ENCODE data around the gene ACSL1. TPM values are rescaled to one million over a fixed set of nuclear protein-coding genes. Genes with fewer than 3 reads are reported as not detected.
A peak's percentile ranks its signal among the peaks of the same experiment; 100 is the strongest.
"Not testable (repeated sequence)": the region's sequence is repeated elsewhere in the genome, so short reads cannot be mapped to it uniquely, and the experiment has no call there.

ACSL1 gene
- total RNA-seq, 1 donor from 2014 or later = 477 TPM

DNA sequence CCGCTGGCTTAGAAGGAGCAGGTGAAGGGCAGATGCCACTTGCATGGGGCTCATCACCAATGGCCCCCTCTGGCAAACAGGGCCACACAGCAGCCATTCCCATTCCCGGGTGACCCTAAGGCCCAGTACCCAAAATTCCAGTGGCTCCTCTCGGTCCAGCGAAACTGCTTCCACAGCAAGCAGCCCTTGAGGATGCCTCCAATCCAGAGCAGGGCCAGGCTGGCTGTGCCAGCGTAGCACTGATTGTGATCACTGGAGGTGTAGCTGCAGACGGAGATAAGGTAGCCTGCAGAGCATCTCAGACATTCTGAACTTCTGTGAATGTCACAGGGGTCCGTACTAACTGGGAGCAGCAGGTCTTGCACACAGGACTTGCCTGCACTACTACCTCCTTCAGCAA lies 27.3 kb downstream of the ACSL1 start:
- ATAC-seq (no peak), DNase-seq (no peak)
- intact Hi-C loops (cut with micrococcal nuclease) = no loop called here

DNA sequence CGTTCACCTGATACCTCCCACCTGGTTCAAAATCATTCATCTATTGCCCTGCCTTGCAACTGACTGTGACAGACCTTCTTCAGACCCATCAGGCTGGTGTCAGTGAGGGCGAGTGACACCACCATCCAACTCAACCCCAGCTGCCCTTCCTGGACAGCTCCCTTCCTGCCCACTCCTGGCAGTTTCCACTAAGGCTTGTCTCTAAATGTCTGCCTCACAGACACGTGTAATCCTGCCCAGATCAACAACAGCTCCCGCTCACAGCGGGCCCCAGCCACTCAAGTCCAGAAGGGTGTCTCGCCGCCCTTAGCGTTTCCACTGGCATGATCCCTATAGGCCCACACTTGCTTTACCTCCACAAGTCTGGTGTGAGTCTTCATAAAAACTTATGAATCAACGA lies 28.9 kb downstream of the ACSL1 start:
- DNase-seq (no peak), ATAC-seq (peak; percentile 31)
- intact Hi-C loops (cut with micrococcal nuclease) = no loop called here

DNA sequence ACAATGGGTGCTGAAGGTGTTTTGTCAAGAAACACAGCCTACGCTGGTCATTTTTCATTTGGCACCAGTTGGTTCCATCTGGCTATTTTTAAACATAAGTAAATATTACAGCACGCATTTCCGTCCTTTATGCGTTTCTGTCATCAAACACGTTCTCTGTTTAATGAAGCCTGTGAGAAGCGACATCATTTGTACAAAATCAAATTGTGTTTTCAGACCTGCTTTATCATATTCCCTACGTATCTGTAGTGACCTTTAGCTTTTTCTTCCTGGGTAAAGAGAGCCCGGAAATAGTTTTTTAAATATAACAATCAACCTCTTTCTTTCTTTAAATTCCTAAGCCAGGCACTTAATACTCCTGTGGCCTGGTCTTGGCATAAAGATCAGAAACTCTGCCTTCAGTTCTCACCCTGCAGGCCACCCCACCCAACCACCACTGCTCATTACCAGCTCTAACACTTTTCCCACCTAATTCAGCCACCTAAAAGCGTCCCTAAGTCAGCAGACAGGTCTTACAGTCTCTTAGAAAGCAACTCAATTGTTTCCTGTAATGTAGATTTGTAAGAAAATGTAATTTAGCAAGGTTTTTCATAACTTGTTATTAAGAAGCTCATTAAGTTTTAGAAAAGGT lies 30.4 kb downstream of the ACSL1 start:
- ATAC-seq (no peak), DNase-seq (no peak)
- intact Hi-C loops (cut with micrococcal nuclease) = no loop called here

DNA sequence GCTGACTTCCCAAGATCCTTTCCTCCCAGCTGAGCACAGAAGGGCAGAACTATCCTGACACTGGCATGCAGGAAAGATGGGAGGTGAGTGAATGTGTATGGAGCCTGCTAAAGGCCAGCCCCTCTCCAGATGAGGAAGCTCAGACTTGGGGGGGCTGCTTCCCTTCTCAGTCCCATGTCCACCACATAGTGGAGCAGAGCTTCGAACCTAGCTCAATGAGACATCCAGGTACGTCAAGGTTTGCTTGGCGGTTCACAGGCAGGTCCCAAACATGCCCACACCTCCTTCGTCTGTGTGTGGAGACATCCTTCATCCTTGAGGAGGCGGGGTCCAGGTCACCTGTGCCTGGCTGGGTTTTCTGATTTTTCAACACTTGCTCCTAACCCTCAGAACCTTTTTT lies 31.3 kb downstream of the ACSL1 start:
- no peak for DNase-seq
- intact Hi-C loops (cut with micrococcal nuclease) = no loop called here
- no peak for ATAC-seq

DNA sequence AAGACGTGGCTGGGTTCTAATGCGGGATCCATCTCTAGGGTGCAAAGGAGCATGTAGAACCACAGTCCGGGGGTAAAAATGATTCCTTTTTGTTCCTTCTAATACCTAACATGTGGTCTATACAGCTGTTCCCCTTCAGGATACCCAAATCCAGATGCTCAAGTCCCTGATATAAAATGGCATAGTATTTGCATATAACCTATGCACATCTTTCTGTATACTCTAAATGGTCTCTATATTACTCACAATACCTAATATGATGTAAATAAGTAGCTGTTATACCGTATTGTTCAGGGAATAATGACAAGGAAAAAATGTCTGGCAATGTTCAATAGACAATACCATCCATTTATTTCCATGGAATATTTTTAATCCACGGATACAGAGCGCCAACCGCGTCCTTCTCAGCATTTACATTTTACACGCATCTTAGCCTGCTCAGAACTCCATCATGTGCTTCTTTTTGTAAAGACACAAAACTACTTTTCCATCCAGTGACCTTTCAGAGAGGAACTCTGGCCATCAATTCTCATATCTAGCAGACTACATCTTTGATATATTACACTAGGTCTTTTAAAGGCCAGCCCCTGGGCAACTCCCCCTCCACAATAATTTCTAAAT lies 31.9 kb downstream of the ACSL1 start:
- DNase-seq = no peak
- intact Hi-C loops (cut with micrococcal nuclease) = no loop called here
- no peak for ATAC-seq

DNA sequence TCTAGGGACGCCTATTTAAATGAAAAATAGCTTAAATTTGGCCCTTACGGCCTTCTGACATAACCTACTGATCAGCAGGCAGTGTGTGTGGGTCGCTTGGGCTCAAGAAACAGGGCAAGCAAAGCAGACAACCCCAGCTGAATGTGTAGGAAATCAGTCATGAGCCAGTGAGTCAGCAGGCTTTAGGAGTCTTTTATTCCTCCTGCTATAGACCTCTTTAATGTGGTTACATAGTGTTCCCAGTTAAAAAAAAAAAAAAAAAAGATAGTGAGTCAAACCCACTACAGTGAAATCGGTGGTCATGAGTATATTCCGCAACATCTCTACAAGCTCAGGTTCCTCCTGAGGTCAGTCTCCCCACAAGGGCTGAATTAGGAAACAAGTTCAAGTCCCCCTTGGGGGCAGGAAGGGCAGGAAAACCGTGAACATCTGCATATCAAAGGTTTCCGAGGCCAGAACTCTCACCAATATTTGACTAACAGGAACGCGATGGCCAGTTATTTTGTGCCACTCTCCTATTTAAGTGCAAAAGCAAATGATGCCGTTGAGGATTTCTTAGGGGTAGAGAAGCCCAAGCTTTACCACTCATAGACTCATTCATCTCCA lies 32.7 kb downstream of the ACSL1 start:
- ATAC-seq (peak; percentile 55), DNase-seq (no peak)
- intact Hi-C loops (cut with micrococcal nuclease) = no loop called here

DNA sequence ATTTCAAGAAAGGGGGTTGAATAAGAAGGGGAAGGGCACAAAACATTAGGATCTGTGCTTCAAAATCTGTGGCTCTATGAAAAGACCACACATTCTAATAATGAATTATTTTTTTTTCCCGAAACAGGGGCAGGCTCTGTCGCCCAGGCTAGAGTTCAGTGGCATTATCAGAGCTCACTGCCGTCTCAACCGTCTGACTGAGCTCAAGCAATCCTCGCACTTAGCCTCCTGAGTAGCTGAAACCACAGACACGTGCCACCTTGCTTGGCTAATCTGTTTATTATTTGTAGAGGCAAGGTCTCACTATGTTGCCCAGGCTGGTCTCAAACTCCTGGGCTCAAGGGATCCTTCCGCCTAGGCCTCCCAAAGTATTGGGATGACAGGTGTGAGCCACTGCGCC lies 33.4 kb downstream of the ACSL1 start:
- intact Hi-C loops (cut with micrococcal nuclease) = no loop called here
- DNase-seq = no peak
- ATAC-seq = peak; percentile 12

DNA sequence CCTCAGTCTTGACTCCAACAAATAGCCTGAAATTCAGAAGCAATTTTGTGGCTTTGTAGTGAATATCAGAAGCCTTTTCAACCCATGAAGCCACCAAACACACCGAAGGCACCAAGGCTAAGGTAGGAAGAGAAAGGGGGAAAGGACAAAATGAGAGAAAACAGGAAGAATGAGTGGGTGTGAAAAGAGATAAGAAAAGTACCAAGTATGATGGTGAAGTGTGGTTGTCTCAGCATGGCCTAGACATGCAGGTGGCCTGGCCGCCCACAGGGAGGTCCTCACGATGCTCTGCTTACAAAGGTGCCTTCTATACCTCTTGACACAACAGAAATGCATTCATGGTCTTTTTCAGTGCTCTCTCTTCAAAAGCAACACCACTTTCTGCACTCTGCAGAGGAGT lies 34.9 kb downstream of the ACSL1 start:
- no peak for DNase-seq
- intact Hi-C loops (cut with micrococcal nuclease) = no loop called here
- ATAC-seq = no peak

DNA sequence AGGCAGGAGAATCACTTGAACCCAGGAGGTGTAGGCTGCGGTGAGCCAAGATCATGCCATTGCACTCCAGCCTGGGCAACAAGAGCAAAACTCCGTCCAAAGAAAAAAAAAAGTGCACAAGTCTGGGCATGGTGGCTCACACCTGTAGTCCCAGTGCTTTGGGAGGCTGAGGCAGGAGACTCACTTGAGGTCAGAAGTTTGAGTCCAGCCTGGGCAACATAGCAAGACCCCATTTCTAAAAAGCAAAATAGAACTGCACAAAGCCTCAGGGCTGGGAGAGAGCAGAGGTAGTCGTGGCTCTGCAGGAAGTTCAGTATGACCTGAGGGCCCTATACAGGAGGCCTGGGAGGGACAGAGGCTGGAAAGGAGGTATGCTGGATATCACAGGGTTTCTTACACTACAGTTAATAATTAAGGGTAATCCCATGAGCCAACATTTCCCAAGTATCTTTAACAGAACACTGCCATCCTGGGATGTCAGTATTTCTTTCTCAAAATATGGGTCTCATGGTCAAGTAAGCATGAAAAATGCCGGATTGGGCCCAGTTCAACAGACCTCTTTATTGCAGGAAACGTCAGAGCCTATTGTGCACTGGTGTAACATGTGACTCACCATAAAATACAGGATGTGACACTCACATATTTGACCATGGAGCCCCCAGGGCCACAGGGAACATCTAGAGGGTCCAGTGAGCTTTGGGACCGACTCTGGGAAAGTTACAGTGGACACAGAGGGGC lies 37.8 kb downstream of the ACSL1 start:
- no peak for DNase-seq
- no peak for ATAC-seq

DNA sequence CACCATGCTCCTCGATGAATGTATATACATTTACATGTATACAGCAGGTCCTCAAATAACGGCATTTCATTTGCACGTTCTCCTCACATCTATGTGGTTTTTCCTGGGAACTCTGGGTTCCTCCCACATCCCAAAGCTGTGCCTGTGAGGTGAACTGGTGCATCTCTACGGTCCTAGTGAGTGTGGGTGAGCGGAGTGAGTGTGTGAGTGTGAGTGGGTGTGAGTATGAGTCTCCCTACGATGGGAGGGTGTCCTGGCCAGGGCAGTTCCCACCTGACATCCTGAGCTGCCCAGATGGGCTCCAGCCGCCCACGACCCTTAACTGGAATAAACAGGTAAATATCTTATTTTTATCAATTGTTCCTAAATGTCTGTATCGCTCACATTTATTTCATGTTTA lies 40.0 kb downstream of the ACSL1 start:
- intact Hi-C loops (cut with micrococcal nuclease) = no loop called here
- ATAC-seq = no peak
- DNase-seq = no peak

More for the DNA sequence above, 37.8 kb downstream of the ACSL1 start:
- intact Hi-C loops (cut with micrococcal nuclease) = no loop called here

DNA sequence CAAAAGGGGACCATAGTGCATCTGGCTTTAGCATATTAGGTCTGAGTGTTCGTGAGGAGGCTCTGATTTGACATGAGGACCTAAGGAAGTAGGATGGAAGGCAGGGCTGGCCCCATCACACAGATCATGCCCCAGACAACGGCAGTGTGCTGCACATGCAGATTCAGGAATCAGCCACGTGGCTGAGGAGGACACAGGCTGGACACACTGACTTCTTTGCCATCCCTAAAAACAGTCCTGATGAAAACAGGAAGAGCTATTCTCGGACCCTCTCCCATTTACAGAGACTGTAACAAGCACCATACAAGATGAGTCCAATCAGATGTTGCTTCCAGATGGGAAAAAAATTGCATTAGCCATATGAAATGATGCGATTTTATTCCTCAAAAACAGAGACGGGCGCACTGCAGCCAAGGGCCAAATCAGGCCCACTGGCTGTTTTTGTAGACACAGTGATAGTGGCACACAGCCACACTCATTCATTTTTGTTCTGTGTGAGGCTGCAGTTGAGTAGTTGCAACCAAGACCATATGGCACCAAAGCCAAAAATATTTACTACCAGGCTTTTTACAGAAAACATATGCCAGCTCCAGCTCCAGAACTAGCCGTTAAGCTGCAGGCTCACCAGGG lies 41.0 kb downstream of the ACSL1 start:
- ATAC-seq = no peak
- intact Hi-C loops (cut with micrococcal nuclease) = no loop called here
- DNase-seq = no peak

DNA sequence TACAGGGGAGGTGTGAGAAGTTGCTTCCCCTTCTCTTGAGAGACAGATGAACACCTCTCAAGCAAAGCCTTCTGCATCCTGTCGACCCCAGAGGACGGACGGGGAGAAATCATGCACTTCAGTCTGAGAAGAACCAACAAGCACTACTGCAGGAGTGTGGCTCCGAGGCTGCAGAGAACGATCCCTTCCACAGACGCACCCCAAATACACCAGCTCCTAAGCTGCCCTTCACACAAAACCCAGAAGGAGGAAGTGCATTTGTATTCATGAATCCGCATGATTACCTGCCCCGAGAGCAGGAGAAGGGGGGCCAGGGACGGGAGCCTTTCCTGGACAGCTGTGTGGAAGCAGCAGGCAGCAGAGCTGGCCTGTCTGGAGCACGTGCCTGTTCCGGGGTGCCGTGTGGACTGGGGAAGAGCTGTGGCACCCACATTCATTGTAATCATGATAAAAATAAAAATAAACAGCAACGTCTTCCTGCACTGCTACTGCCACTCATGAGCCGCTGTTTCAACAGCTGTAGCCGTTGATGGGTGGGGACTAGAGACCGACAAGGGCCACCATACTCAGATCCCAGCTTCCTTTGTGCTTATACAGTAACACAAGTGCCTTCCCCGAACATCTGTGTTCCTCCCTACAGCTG lies 42.9 kb downstream of the ACSL1 start:
- peak; percentile 21 for ATAC-seq
- DNase-seq = no peak
- intact Hi-C loops (cut with micrococcal nuclease) = no loop called here

DNA sequence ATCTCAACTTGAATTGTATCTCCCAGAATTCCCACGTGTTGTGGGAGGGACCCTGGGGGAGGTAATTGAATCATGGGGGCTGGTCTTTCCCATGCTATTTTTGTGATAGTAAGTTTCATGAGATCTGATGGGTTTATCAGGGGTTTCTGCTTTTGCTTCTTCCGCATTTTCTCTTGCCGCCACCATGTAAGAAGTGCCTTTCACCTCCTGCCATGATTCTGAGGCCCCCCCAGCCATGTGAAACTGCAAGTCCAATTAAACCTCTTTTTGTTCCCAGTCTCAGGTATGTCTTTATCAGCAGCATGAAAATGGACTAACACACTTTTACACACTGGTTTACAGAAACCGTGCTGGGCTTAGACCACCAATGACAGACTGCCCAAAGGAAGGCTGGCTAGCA lies 46.6 kb downstream of the ACSL1 start:
- DNase-seq; intact Hi-C loops (cut with micrococcal nuclease); ATAC-seq: not testable (repeated sequence)

DNA sequence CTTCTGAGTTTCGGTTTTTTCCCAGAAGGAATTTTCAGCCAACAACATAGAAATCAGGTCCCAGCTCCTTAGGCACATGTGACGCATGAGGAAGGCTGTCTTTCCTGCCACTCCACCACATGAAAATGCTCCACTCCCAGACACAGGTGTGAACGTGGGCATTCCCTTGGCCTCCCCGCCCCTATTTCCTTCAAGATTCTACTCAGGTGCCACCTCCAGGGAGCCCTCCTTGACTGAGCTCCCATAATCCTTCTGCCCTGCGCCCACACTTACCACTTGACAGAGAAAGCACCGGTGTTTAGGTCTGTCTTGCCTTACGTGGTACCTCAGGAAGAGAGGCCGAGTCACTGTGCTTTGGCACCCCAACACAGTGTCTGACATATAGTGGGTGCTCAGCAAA lies 47.4 kb downstream of the ACSL1 start:
- ATAC-seq (no peak), DNase-seq (no peak)
- intact Hi-C loops (cut with micrococcal nuclease) = no loop called here

DNA sequence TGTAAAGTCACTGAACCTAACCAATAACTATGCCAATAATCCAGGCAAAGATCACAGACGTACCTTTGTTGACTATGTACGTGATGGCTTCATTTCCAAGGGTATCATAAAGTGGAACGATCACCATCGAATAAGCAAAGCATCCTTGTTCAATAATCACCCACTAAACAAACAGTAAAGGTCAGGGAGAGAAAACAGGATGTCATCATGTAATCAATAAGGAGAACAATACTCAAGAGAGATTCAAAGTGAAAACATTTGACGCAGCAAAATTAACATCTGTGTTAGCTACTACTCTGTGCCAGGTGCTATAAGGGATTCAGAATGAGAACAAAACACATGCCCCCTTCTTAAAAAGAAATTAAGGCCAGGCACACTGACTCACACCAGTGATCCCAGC lies 48.9 kb downstream of the ACSL1 start:
- no peak for ATAC-seq
- DNase-seq = no peak
- intact Hi-C loops (cut with micrococcal nuclease) = no loop called here

DNA sequence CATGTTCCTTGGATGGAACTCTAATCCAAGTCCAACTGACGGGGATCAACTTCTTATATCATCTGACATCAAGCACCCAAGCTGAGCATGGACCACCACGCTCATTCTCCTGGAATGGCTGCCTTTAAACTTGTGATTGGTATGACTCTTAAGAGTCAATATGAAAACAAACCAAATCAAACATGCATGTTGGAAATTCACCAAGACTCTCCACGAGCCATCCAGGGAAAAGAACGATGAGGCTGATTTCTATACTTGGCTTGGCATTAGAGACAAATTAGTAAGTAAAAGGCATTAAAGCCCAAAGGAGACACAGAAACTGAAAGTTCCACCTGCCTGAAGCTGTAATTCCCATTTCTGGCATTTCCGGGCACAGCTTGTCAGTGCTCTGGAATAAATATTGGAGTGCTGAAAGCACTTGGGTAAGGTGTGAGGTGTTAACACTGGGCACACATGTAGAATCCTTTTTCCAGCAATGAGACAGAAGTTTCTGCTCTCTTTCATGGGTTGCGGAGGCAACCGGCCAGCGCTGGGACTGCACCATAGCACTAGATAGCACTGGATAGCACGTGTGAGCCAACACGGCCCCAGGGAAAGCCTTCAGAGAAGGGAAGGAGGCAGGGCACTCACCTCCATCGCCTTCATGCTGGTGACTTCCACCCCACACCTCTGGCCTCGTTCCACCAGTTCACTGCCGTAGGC lies 49.8 kb downstream of the ACSL1 start:
- ATAC-seq (peak; percentile 87), DNase-seq (peak; percentile 69)
- intact Hi-C loops (cut with micrococcal nuclease) = no loop called here

DNA sequence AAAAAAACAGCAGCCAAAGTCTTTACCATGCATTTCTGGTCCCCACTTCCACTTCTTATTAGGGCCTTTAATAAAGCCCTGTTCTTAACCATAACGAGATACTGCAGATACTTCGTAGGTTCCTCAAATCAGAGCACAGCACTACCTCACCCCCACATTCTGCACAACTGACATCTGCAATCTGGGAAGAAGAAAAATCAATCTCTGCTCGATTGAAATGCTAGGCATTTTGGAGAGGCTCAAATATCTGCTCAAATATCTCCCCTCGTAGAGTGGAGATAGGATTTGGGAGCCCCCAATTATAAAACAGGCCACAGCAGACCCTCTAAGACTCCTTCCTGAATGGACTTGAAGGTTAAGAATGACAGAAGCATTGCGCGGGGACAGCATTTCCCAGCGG lies 51.6 kb downstream of the ACSL1 start:
- no peak for ATAC-seq
- no peak for DNase-seq
- intact Hi-C loops (cut with micrococcal nuclease) = no loop called here

DNA sequence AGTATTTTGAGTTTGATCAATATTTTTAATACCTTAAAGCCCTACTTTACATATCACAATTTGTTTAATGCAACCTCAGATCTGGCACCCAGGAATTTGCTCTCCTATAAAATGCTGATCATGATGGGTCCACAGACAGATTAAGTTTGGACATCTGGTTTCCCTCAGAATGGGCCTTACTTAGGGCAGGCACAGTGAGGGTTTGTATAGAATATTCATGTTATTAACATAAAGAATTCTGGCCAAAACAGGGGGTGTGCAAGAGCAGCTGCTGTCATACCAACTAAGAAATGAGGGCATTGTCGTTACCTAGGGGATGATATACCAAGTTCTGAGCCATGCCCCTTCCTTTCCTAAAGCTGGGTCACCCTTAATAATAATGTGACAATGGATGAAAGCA lies 54.4 kb downstream of the ACSL1 start:
- ATAC-seq (no peak), DNase-seq (no peak)
- intact Hi-C loops (cut with micrococcal nuclease) = no loop called here

All from left ventricle myocardium superior (tissue), 1 donor.